Measurements from ENCODE around the gene DYRK4. TPM values are rescaled to one million over a fixed set of nuclear protein-coding genes. Genes with fewer than 3 reads are reported as not detected.
"Not testable (repeated sequence)": the region's sequence is repeated elsewhere in the genome, so short reads cannot be mapped to it uniquely, and the experiment has no call there.

The DYRK4 gene, protein sequence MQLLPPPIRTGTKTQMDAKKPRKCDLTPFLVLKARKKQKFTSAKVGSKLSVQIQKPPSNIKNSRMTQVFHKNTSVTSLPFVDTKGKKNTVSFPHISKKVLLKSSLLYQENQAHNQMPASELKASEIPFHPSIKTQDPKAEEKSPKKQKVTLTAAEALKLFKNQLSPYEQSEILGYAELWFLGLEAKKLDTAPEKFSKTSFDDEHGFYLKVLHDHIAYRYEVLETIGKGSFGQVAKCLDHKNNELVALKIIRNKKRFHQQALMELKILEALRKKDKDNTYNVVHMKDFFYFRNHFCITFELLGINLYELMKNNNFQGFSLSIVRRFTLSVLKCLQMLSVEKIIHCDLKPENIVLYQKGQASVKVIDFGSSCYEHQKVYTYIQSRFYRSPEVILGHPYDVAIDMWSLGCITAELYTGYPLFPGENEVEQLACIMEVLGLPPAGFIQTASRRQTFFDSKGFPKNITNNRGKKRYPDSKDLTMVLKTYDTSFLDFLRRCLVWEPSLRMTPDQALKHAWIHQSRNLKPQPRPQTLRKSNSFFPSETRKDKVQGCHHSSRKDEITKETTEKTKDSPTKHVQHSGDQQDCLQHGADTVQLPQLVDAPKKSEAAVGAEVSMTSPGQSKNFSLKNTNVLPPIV
- polyA plus RNA-seq = 43.0 to 64.6 TPM (median 60.1 TPM) in 3 replicates
- polyA plus RNA-seq (2011; ENCODE audit: low read depth) = 18.2 TPM
- 52.5 and 69.6 TPM in 2 replicates for polyA plus RNA-seq (2011; cell fraction: cytosol; rRNA removed)
- 36.7 TPM in 2 replicates for polyA plus RNA-seq (2011; cell fraction: nucleus; rRNA removed)
- polyA plus RNA-seq (2012; ENCODE audit: low replicate concordance) = 29.4 and 41.8 TPM in 2 replicates
- 16.5 to 33.5 TPM (median 24.3 TPM) in 3 replicates for polyA minus RNA-seq
- 23.8 TPM for polyA minus RNA-seq (2011; cell fraction: cytosol; rRNA and poly(A)+ RNA removed)
- 8.9 and 12.3 TPM in 2 replicates for polyA minus RNA-seq (2011; cell fraction: nucleus; rRNA and poly(A)+ RNA removed)

DNA sequence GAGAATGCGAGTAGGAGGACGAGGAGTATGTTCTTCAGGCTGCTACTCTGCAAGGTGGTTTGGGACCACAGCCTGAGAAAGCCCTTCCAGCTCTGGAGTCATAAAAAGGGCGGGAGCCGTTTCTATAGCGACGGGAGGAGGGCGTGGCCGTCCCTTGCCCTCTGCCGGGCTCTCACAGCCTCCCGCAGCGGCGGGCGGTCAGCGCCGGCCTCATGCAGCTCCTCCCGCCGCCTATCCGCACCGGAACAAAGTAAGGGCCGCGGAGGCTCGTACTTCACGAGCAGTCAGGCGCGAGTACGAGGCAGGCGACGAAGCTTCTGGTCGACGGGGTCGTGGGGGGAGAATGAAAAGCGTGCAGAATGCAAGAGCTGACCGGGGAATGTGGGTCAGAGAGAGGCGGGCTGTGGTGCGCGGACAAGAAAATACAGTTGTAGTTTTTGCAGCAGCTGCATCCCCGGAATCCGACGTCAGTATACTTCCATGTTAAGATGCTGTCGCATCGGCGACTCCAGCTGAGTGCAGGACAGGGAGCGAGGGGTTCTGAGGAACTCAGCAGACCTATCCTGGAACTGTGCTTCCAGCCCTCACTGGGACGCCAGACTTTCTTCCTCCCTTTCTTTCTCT is at the start of gene DYRK4:
Gene DYRK4 (plus strand): TSS at position 175 of the 624 bp plus-strand sequence. CDS start 38 bp downstream, at position 213.
- no peaks in the 10 kb centered on the region for H3K36me3 ChIP-seq (ENCODE audit: control insufficient read depth in 2 of 2, extremely low read depth in 1 of 2, insufficient read depth in 2 of 2, low read length in 2 of 2)
- H3K9me3 ChIP-seq (ENCODE audit: control insufficient read depth, low read depth, low read length) = no peaks in the 10 kb centered on the region
- peak within 1 kb of the TSS; percentile 77 for H2AFZ ChIP-seq (ENCODE audit: control insufficient read depth, low read length)
- H3K4me2 ChIP-seq (ENCODE audit: control insufficient read depth, extremely low read depth, insufficient read depth, low read depth, low read length) = peak within 1 kb of the TSS; percentile 65
- H4K20me1 ChIP-seq (ENCODE audit: control insufficient read depth, extremely low read depth, insufficient read depth, low read length) = no peaks in the 10 kb centered on the region
- no peak within 1 kb of the TSS for H3K27ac ChIP-seq (ENCODE audit: control insufficient read depth, insufficient read depth, low read length)
- peaks cover 4% of the 10 kb centered on the region for H3K27me3 ChIP-seq (ENCODE audit: control insufficient read depth, extremely low read depth, insufficient read depth, low read length)
- H3K9me1 ChIP-seq (ENCODE audit: control insufficient read depth, extremely low read depth, insufficient read depth, low read length) = no peaks in the 10 kb centered on the region
- FAIRE-seq = no peak
- DNase-seq (ENCODE audit: low read depth, low spot score) = no peak
- no peaks in the 10 kb centered on the region for H3K4me1 ChIP-seq (ENCODE audit: control insufficient read depth, extremely low read depth, insufficient read depth, low read length)
- TF ChIP-seq EZH2 (IDR thresholded peaks at IDR 0.05; ENCODE audit: low read length) (no peak), CTCF (optimal IDR thresholded peaks at IDR 0.05 in 1 of 3, IDR thresholded peaks at IDR 0.05 in 1 of 3, conservative IDR thresholded peaks at IDR 0.05 in 1 of 3; ENCODE audit: extremely low read depth in 1 of 3, insufficient read depth in 2 of 3, low read length in 3 of 3) (no peak)
- peak within 1 kb of the TSS in 2 of 3 experiments; percentile 17 to 33 for H3K4me3 ChIP-seq (ENCODE audit: control insufficient read depth in 2 of 3, extremely low read depth in 1 of 3, insufficient read depth in 2 of 3, low read depth in 1 of 3, low read length in 3 of 3)
- dilution Hi-C loops (cut with MboI; ENCODE audit: extremely low pct_ligation_motif_present, low sequenced_read_pairs) = no loop called here
- no peaks in the 10 kb centered on the region for H3K79me2 ChIP-seq (ENCODE audit: control insufficient read depth, insufficient read depth, low read length)
- H3K9ac ChIP-seq (ENCODE audit: control insufficient read depth, extremely low read depth, insufficient read depth, low read length) = no peak within 1 kb of the TSS

- H3K79me2 ChIP-seq (ENCODE audit: control insufficient read depth, insufficient read depth, low read length) = no peaks in the 10 kb centered on the region
- no peaks in the 10 kb centered on the region for H3K27me3 ChIP-seq (ENCODE audit: control insufficient read depth, extremely low read depth, insufficient read depth, low read length)
- H4K20me1 ChIP-seq (ENCODE audit: control insufficient read depth, extremely low read depth, insufficient read depth, low read length) = no peaks in the 10 kb centered on the region
- DNase-seq (ENCODE audit: low read depth, low spot score) (no peak), FAIRE-seq (peak; percentile 13)
- H3K9ac ChIP-seq (ENCODE audit: control insufficient read depth, extremely low read depth, insufficient read depth, low read length) = no peak overlapping the region
- H3K4me1 ChIP-seq (ENCODE audit: control insufficient read depth, extremely low read depth, insufficient read depth, low read length) = peaks cover 3% of the 10 kb centered on the region
- H2AFZ ChIP-seq (ENCODE audit: control insufficient read depth, low read length) = no peak overlapping the region
- dilution Hi-C loops (cut with MboI; ENCODE audit: extremely low pct_ligation_motif_present, low sequenced_read_pairs) = no loop called here
- H3K36me3 ChIP-seq (ENCODE audit: control insufficient read depth in 2 of 2, extremely low read depth in 1 of 2, insufficient read depth in 2 of 2, low read length in 2 of 2) = peaks cover 0 to 5% of the 10 kb centered on the region in 2 experiments
- H3K27ac ChIP-seq (ENCODE audit: control insufficient read depth, insufficient read depth, low read length) = no peak overlapping the region
- H3K9me1 ChIP-seq (ENCODE audit: control insufficient read depth, extremely low read depth, insufficient read depth, low read length) = no peaks in the 10 kb centered on the region
- no peaks in the 10 kb centered on the region for H3K9me3 ChIP-seq (ENCODE audit: control insufficient read depth, low read depth, low read length)
- no peak overlapping the region for H3K4me3 ChIP-seq (ENCODE audit: control insufficient read depth in 2 of 3, extremely low read depth in 1 of 3, insufficient read depth in 2 of 3, low read depth in 1 of 3, low read length in 3 of 3)
- TF ChIP-seq CTCF (optimal IDR thresholded peaks at IDR 0.05 in 1 of 3, IDR thresholded peaks at IDR 0.05 in 1 of 3, conservative IDR thresholded peaks at IDR 0.05 in 1 of 3; ENCODE audit: extremely low read depth in 1 of 3, insufficient read depth in 2 of 3, low read length in 3 of 3) = no peak
- no peak for TF ChIP-seq EZH2 (IDR thresholded peaks at IDR 0.05; ENCODE audit: low read length)
- H3K4me2 ChIP-seq (ENCODE audit: control insufficient read depth, extremely low read depth, insufficient read depth, low read depth, low read length) = no peak overlapping the region
Observed at GRCh38 chr12:4518106-4518728, 43.8 kb upstream of the DYRK4 start.

- DNase-seq (ENCODE audit: low read depth, low spot score); H3K9me3 ChIP-seq (ENCODE audit: control insufficient read depth, low read depth, low read length): not testable (repeated sequence)
Observed at GRCh38 chr12:4523443-4523842, 38.6 kb upstream of the DYRK4 start.

More at GRCh38 chr12:4523443-4523842, 38.6 kb upstream of the DYRK4 start:
- H2AFZ ChIP-seq (ENCODE audit: control insufficient read depth, low read length); H3K27ac ChIP-seq (ENCODE audit: control insufficient read depth, insufficient read depth, low read length); H3K4me1 ChIP-seq (ENCODE audit: control insufficient read depth, extremely low read depth, insufficient read depth, low read length); FAIRE-seq; H3K9ac ChIP-seq (ENCODE audit: control insufficient read depth, extremely low read depth, insufficient read depth, low read length); H3K36me3 ChIP-seq (ENCODE audit: control insufficient read depth in 2 of 2, extremely low read depth in 1 of 2, insufficient read depth in 2 of 2, low read length in 2 of 2); H4K20me1 ChIP-seq (ENCODE audit: control insufficient read depth, extremely low read depth, insufficient read depth, low read length); H3K9me1 ChIP-seq (ENCODE audit: control insufficient read depth, extremely low read depth, insufficient read depth, low read length); H3K4me2 ChIP-seq (ENCODE audit: control insufficient read depth, extremely low read depth, insufficient read depth, low read depth, low read length); dilution Hi-C loops (cut with MboI; ENCODE audit: extremely low pct_ligation_motif_present, low sequenced_read_pairs); H3K79me2 ChIP-seq (ENCODE audit: control insufficient read depth, insufficient read depth, low read length); H3K4me3 ChIP-seq (ENCODE audit: control insufficient read depth in 2 of 3, extremely low read depth in 1 of 3, insufficient read depth in 2 of 3, low read depth in 1 of 3, low read length in 3 of 3); H3K27me3 ChIP-seq (ENCODE audit: control insufficient read depth, extremely low read depth, insufficient read depth, low read length): not testable (repeated sequence)
